Naive thymus-derived CD4-positive, alpha-beta T cell (primary cell): ENCODE measurements around the gene MPL. TPM values are rescaled to one million over a fixed set of nuclear protein-coding genes. Genes with fewer than 3 reads are reported as not detected.
A peak's percentile ranks its signal among the peaks of the same experiment; 100 is the strongest.

ENCODE experiments used
- ATAC-seq: fragments of 150-1000 bp; cut with Tn5 transposase; 2 replicates; pipeline ENCODE4 v1.10.0; 2021; ENCODE audit warnings: mild to moderate bottlenecking, moderate library complexity
- CTCF ChIA-PET: fragments of 350-600 bp; sonication (Branson Sonifier 250); formaldehyde crosslinking; loops from one replicate; lab custom pipeline; 2021; ENCODE audit warnings: antibody characterized with exemption; lab: Charles Lee
- POLR2A ChIA-PET: fragments of 350-600 bp; sonication (Branson Sonifier 250); formaldehyde crosslinking; loops from one replicate; lab custom pipeline; 2021; ENCODE audit warnings: antibody characterized with exemption, inconsistent platforms; lab: Charles Lee
- DNase-seq, 9 donors: peaks; one replicate each; pipeline versions ENCODE4 v3.0.0 to v3.0.0-alpha.2; 2020 to 2022; ENCODE audit warnings: mixed read lengths in 1 of 9
- H3K27ac ChIP-seq: one replicate; pipeline ENCODE4 v1.7.0; 2013; ENCODE audit warnings: mild to moderate bottlenecking, low read depth, low read length, moderate library complexity
- H3K27me3 ChIP-seq, 2 donors: one replicate each; pipeline ENCODE4 v1.7.0; 2013; ENCODE audit warnings: low read length in 2 of 2, mild to moderate bottlenecking in 2 of 2, moderate library complexity in 2 of 2; ENCODE audit not compliant: control insufficient read depth in 2 of 2, insufficient read depth in 2 of 2
- H3K36me3 ChIP-seq, 3 experiments: 1 replicate in 2 of 3; 2 replicates in 1 of 3; pipeline ENCODE4 v1.7.0; 2013; ENCODE audit warnings: low read length in 3 of 3, mild to moderate bottlenecking in 3 of 3, moderate library complexity in 1 of 3; ENCODE audit not compliant: insufficient read depth in 3 of 3, control insufficient read depth in 2 of 3
- H3K4me1 ChIP-seq, 2 donors: one replicate each; pipeline ENCODE4 v1.7.0; 2013; ENCODE audit warnings: low read length in 2 of 2, mild to moderate bottlenecking in 2 of 2, moderate library complexity in 1 of 2; ENCODE audit not compliant: control insufficient read depth in 2 of 2, insufficient read depth in 2 of 2
- H3K4me3 ChIP-seq: 2 replicates; pipeline ENCODE4 v1.7.0; 2013; ENCODE audit warnings: mild to moderate bottlenecking, low read length
- H3K9me3 ChIP-seq, 3 experiments: 1 replicate in 2 of 3; 2 replicates in 1 of 3; pipeline ENCODE4 v1.7.0; 2013; ENCODE audit warnings: low read length in 3 of 3; ENCODE audit not compliant: control insufficient read depth in 2 of 3
- H3K27ac Mint-ChIP-seq, 9 donors: one replicate each; pipeline ENCODE4 v1.8.0; 2020 to 2022; ENCODE audit warnings: mixed read lengths in 9 of 9, mild to moderate bottlenecking in 8 of 9, moderate library complexity in 5 of 9, inconsistent platforms in 2 of 9
- H3K27me3 Mint-ChIP-seq, 5 donors: one replicate each; pipeline ENCODE4 v1.8.0; 2021 to 2022; ENCODE audit warnings: mixed read lengths in 5 of 5, mild to moderate bottlenecking in 1 of 5
- H3K36me3 Mint-ChIP-seq, 5 donors: one replicate each; pipeline ENCODE4 v1.8.0; 2020 to 2022; ENCODE audit warnings: mixed read lengths in 5 of 5, mild to moderate bottlenecking in 3 of 5, inconsistent platforms in 1 of 5
- H3K4me1 Mint-ChIP-seq, 7 donors: one replicate each; pipeline ENCODE4 v1.8.0; 2020 to 2022; ENCODE audit warnings: mixed read lengths in 7 of 7, mild to moderate bottlenecking in 3 of 7, inconsistent platforms in 1 of 7
- H3K4me3 Mint-ChIP-seq, 10 donors: one replicate each; pipeline ENCODE4 v1.8.0; 2020 to 2022; ENCODE audit warnings: mild to moderate bottlenecking in 10 of 10, mixed read lengths in 10 of 10, moderate library complexity in 6 of 10, inconsistent platforms in 2 of 10
- H3K9me3 Mint-ChIP-seq, 11 donors: one replicate each; pipeline ENCODE4 v1.8.0; 2020 to 2022; ENCODE audit warnings: mixed read lengths in 11 of 11, mild to moderate bottlenecking in 4 of 11, inconsistent platforms in 1 of 11, moderate library complexity in 1 of 11
- intact Hi-C, 2 donors: fragments of 100-400 bp; cut with micrococcal nuclease; formaldehyde crosslinking; loops; one replicate each; pipeline ENCODE4 v1.15.1; 2023
- polyA plus RNA-seq, 2 donors: library from polyadenylated mRNA; unstranded; fragments of 300-500 nt; fragmentation: Illumina TruSeq; gene quantifications; one replicate each; pipeline ENCODE4 v1.2.3, GENCODE V29; 2021
- total RNA-seq, 6 experiments: library from RNA in 5 of 6; stranded (reverse) in 5 of 6; gene quantifications; 1 replicate in 5 of 6; 2 replicates in 1 of 6; pipeline ENCODE4 v1.2.3 and lab custom pipeline; 2021 to 2026

The MPL gene
- total and polyA plus RNA-seq, 7 experiments from 2014 or later = 0.21 to 0.98 TPM; not detected in 5

DNA sequence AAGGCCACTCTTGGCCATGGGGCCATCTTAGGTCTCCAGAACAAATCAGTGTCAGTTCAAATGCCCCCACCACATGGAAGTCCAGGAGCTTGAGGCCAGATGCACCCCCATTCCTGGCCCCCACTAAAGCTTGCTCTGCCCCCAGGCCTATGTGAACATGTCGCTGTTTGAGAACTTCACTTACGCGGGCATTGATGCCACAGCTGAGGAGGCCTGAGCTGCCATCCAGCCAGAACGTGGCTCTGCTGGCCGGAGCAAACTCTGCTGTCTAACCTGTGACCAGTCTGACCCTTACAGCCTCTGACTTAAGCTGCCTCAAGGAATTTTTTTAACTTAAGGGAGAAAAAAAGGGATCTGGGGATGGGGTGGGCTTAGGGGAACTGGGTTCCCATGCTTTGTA is 15.1 kb upstream of the MPL start:
- peaks cover 7 to 15% (median 10%) of the 10 kb centered on the region in 5 donors for H3K36me3 Mint-ChIP-seq
- Histone ChIP-seq H3K27me3 (no peaks in the 10 kb centered on the region), H3K27ac (no peak overlapping the region), H3K4me3 (no peak overlapping the region), H3K4me1 (no peaks in the 10 kb centered on the region), H3K36me3 (no peaks in the 10 kb centered on the region), H3K9me3 (peaks cover 0 to 11% (median 0%) of the 10 kb centered on the region in 3 experiments)
- no peak for ATAC-seq
- intact Hi-C loops = no loop called here
- peaks cover 0 to 18% (median 8%) of the 10 kb centered on the region in 7 donors for H3K4me1 Mint-ChIP-seq
- H3K4me3 Mint-ChIP-seq = no peak overlapping the region
- CTCF ChIA-PET = no interaction called here
- H3K27me3 Mint-ChIP-seq = no peaks in the 10 kb centered on the region
- no peak for DNase-seq
- POLR2A ChIA-PET = no interaction called here
- no peak overlapping the region for H3K27ac Mint-ChIP-seq
- H3K9me3 Mint-ChIP-seq = peaks cover 9 to 27% (median 17%) of the 10 kb centered on the region in 11 donors

DNA sequence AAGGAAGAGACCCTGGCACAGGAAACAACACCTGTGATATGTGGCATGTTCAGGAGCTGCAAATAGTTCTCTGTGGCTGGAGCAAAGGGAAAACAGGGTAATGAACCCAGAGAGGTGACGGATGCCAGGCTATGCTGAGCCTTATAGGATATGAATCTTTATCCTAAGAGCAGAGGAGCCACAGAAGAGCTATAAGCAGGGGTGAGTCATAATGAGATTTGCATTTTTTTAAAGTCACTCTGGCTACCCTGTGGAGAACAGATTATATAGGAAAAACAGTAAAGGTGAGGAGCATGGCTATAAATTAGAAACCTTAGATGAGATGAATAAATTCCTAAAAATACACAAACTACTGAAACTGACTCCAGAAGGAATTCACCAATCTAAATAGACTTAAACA is 12.8 kb upstream of the MPL start:
- H3K36me3 Mint-ChIP-seq = peaks cover 7 to 22% (median 14%) of the 10 kb centered on the region in 5 donors
- peaks cover 10 to 37% (median 20%) of the 10 kb centered on the region in 11 donors for H3K9me3 Mint-ChIP-seq
- no peak overlapping the region for H3K4me3 ChIP-seq
- peaks cover 0 to 28% (median 4%) of the 10 kb centered on the region in 7 donors for H3K4me1 Mint-ChIP-seq
- peaks cover 0 to 17% (median 0%) of the 10 kb centered on the region in 3 experiments for H3K9me3 ChIP-seq
- no peak for ATAC-seq
- ChIA-PET CTCF (no interaction called here), POLR2A (no interaction called here)
- no peak for DNase-seq
- H3K4me1 ChIP-seq = peaks cover 0 to 4% of the 10 kb centered on the region in 2 donors
- no peak overlapping the region for H3K4me3 Mint-ChIP-seq
- intact Hi-C loops = no loop called here
- H3K27ac ChIP-seq = no peak overlapping the region
- peak overlapping the region in 2 of 9 donors; percentile 17 to 23 for H3K27ac Mint-ChIP-seq
- H3K27me3 Mint-ChIP-seq = no peaks in the 10 kb centered on the region
- no peaks in the 10 kb centered on the region for H3K36me3 ChIP-seq
- H3K27me3 ChIP-seq = no peaks in the 10 kb centered on the region

DNA sequence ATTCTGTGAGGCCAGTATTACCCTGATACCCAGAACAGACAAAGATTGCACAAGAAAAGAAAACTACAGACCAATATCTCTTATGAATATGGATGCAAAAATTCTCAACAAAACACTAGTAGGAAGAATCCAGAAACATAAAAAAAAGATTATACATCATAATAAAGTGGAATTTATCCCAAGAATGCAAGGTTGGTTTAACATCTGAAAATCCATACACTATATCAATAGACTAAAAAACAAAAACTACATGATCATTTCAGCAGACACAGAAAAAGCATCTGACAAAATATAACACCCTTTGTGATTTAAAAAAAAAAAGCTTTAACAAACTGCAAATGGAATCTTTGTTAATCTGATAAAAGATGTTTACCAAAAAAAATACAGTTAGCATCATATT is 12.2 kb upstream of the MPL start:
- ATAC-seq = no peak
- Mint-ChIP-seq H3K9me3 (peaks cover 10 to 37% (median 20%) of the 10 kb centered on the region in 11 donors), H3K36me3 (peaks cover 7 to 22% (median 14%) of the 10 kb centered on the region in 5 donors), H3K27ac (no peak overlapping the region), H3K27me3 (no peaks in the 10 kb centered on the region), H3K4me1 (peaks cover 0 to 34% (median 4%) of the 10 kb centered on the region in 7 donors), H3K4me3 (no peak overlapping the region)
- no peak for DNase-seq
- Histone ChIP-seq H3K4me1 (peaks cover 0 to 4% of the 10 kb centered on the region in 2 donors), H3K9me3 (peaks cover 0 to 17% (median 0%) of the 10 kb centered on the region in 3 experiments), H3K4me3 (no peak overlapping the region), H3K27ac (no peak overlapping the region), H3K36me3 (no peaks in the 10 kb centered on the region), H3K27me3 (no peaks in the 10 kb centered on the region)
- CTCF ChIA-PET = no interaction called here
- POLR2A ChIA-PET = no interaction called here
- intact Hi-C loops = no loop called here

DNA sequence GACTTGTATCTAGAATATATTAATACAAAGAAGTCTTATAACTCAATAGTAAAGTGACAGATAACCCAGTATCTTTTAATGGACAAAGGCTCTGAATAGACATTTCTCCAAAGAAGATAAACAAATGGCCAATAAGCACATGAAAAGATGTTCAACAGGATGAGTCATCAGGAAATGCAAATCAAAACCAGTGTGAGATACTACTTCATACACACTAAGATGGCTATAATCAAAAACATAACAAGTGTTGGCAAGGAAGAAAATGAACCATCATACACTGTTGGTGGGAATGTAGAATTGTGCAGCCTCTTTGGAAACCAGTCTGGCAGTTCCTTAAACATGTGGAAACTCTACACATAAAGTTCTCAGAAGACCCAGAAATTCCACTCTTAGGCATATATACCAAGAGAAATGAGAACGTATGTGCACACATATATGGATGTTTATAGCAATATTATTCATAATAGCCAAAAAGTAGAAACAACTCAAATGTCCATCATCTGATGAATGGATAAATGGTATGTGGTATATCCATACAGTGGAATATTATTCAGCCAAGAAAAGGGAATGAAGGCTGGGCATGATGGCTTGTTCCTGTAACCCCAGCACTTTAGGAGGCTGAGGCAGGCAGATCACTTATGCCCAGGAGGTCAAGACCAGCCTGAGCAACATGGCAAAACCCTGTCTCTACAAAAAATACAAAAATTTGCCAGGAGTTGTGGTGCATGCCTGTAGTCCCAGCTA is 9.9 kb upstream of the MPL start:
- Mint-ChIP-seq H3K4me1 (peaks cover 0 to 39% (median 4%) of the 10 kb centered on the region in 7 donors), H3K9me3 (peaks cover 10 to 37% (median 20%) of the 10 kb centered on the region in 11 donors), H3K36me3 (peaks cover 7 to 22% (median 14%) of the 10 kb centered on the region in 5 donors), H3K27me3 (no peaks in the 10 kb centered on the region), H3K4me3 (no peak overlapping the region), H3K27ac (peak overlapping the region in 3 of 9 donors; percentile 32 to 74 (median 56))
- Histone ChIP-seq H3K27me3 (no peaks in the 10 kb centered on the region), H3K9me3 (peaks cover 0 to 17% (median 0%) of the 10 kb centered on the region in 3 experiments), H3K36me3 (no peaks in the 10 kb centered on the region), H3K4me3 (no peak overlapping the region), H3K4me1 (peaks cover 0 to 4% of the 10 kb centered on the region in 2 donors), H3K27ac (no peak overlapping the region)
- intact Hi-C loops = no loop called here
- ATAC-seq = no peak
- CTCF ChIA-PET = no interaction called here
- POLR2A ChIA-PET = no interaction called here
- no peak for DNase-seq

GRCh38 chr1:43329995-43330751 is 7.4 kb upstream of the MPL start:
- POLR2A ChIA-PET = no interaction called here
- Histone ChIP-seq H3K27me3 (no peaks in the 10 kb centered on the region), H3K4me3 (no peak overlapping the region), H3K27ac (no peak overlapping the region), H3K4me1 (peaks cover 0 to 4% of the 10 kb centered on the region in 2 donors), H3K36me3 (no peaks in the 10 kb centered on the region), H3K9me3 (peaks cover 0 to 12% (median 0%) of the 10 kb centered on the region in 3 experiments)
- H3K27me3 Mint-ChIP-seq = no peaks in the 10 kb centered on the region
- peak overlapping the region in 5 of 9 donors; percentile 17 to 55 (median 26) for H3K27ac Mint-ChIP-seq
- H3K9me3 Mint-ChIP-seq = peaks cover 0 to 26% (median 11%) of the 10 kb centered on the region in 11 donors
- ATAC-seq = peak; percentile 79
- peaks cover 0 to 30% (median 4%) of the 10 kb centered on the region in 7 donors for H3K4me1 Mint-ChIP-seq
- peaks cover 0 to 14% (median 4%) of the 10 kb centered on the region in 5 donors for H3K36me3 Mint-ChIP-seq
- H3K4me3 Mint-ChIP-seq = peak overlapping the region in 1 of 10 donors; percentile 32
- CTCF ChIA-PET = interaction anchor here (0.6 kb wide), 1 partner anchor 40 kb away, joined by 9 read pairs; no protein-coding TSS in a partner anchor
- peak in 1 of 9 donors; percentile 82 for DNase-seq
- intact Hi-C loops = no loop called here

GRCh38 chr1:43331688-43332087 is 5.9 kb upstream of the MPL start:
- H3K27me3 Mint-ChIP-seq = no peaks in the 10 kb centered on the region
- Histone ChIP-seq H3K27me3 (no peaks in the 10 kb centered on the region), H3K27ac (no peak overlapping the region), H3K36me3 (no peaks in the 10 kb centered on the region), H3K9me3 (peaks cover 0 to 6% (median 0%) of the 10 kb centered on the region in 3 experiments), H3K4me1 (peaks cover 0 to 4% of the 10 kb centered on the region in 2 donors), H3K4me3 (no peak overlapping the region)
- H3K4me1 Mint-ChIP-seq = peaks cover 0 to 30% (median 4%) of the 10 kb centered on the region in 7 donors
- CTCF ChIA-PET = no interaction called here
- no peak overlapping the region for H3K4me3 Mint-ChIP-seq
- intact Hi-C loops = no loop called here
- no peak for DNase-seq
- peaks cover 0 to 16% (median 5%) of the 10 kb centered on the region in 11 donors for H3K9me3 Mint-ChIP-seq
- H3K27ac Mint-ChIP-seq = no peak overlapping the region
- no peak for ATAC-seq
- peaks cover 0 to 10% (median 4%) of the 10 kb centered on the region in 5 donors for H3K36me3 Mint-ChIP-seq
- POLR2A ChIA-PET = no interaction called here
